A549 (cell line): Measurements from ENCODE around the gene CCL3.
"Not testable (repeated sequence)": the region's sequence is repeated elsewhere in the genome, so short reads cannot be mapped to it uniquely, and the experiment has no call there.

Source experiments
- BHLHE40 ChIP-seq: IDR thresholded peaks from 2 replicates; pipeline ENCODE4 v1.6.1; 2012; ENCODE audit warnings: low read depth, low read length, inconsistent platforms
- CHD4 ChIP-seq: fragments of 200-600 bp; sonication (generic); IDR thresholded peaks from 2 replicates; pipeline ENCODE4 v1.6.1; 2016; ENCODE audit warnings: antibody characterized with exemption, mild to moderate bottlenecking, borderline replicate concordance
- HMGXB4 ChIP-seq: fragments of 250-450 bp; sonication (Bioruptor Pico); IDR thresholded peaks from 2 replicates; pipeline ENCODE4 v1.5.0; 2021; ENCODE audit warnings: mild to moderate bottlenecking, moderate library complexity, borderline replicate concordance
- HOXB13 ChIP-seq: fragments of 250-450 bp; sonication (Bioruptor Pico); IDR thresholded peaks from 2 replicates; pipeline ENCODE4 v1.5.0; 2020; ENCODE audit warnings: low read depth, mild to moderate bottlenecking, moderate library complexity
- MAFK ChIP-seq: fragments of 450-650 bp; IDR thresholded peaks from 2 replicates; pipeline ENCODE4 v1.6.1; 2014; ENCODE audit not compliant: partially characterized antibody
- MAZ ChIP-seq: fragments of 150-350 bp; IDR thresholded peaks from 2 replicates; pipeline ENCODE4 v1.6.1; 2014; ENCODE audit warnings: antibody characterized with exemption, low read depth, low read length, borderline replicate concordance
- NFE2L2 ChIP-seq: fragments of 150-350 bp; conservative IDR thresholded peaks from 2 replicates; pipeline ENCODE4 v1.6.1; 2014; ENCODE audit warnings: low read length
- RNF2 ChIP-seq: fragments of 200-600 bp; sonication (generic); IDR thresholded peaks from 2 replicates; pipeline ENCODE4 v1.6.1; 2016; ENCODE audit warnings: low read depth, mild to moderate bottlenecking, antibody characterized with exemption, moderate library complexity, borderline replicate concordance
- TF ChIP-seq, protein P1 (sequence below): fragments of >200 bp; sonication (Bioruptor Twin); formaldehyde crosslinking; IDR thresholded peaks from 3 replicates; pipeline ENCODE4 v1.5.1; 2016

DNA sequence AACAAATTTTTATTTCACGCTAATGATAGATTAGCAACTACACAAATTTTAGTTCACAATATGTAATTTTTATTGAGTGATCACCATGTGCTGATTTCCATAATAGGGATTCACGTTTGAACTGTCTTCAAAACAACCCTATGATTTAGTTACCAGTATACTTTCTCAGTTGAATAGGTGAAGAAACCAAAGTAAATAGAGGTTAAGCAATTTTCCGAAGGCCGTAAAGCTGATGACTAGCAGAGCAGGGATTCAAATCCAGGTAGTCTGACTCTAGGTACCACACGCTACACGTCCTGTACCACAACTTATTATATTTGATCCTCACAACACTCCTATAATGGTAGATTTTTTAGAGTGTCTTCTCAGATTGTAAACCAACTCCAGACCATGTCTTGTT lies 2.8 kb upstream of the CCL3 start:
- not testable (repeated sequence) for TF ChIP-seq RNF2; HMGXB4 (CRISPR knock-in tag); BHLHE40; NFE2L2; HOXB13 (CRISPR knock-in tag); MAZ; MAFK; CHD4
- TF ChIP-seq, protein P1, sequence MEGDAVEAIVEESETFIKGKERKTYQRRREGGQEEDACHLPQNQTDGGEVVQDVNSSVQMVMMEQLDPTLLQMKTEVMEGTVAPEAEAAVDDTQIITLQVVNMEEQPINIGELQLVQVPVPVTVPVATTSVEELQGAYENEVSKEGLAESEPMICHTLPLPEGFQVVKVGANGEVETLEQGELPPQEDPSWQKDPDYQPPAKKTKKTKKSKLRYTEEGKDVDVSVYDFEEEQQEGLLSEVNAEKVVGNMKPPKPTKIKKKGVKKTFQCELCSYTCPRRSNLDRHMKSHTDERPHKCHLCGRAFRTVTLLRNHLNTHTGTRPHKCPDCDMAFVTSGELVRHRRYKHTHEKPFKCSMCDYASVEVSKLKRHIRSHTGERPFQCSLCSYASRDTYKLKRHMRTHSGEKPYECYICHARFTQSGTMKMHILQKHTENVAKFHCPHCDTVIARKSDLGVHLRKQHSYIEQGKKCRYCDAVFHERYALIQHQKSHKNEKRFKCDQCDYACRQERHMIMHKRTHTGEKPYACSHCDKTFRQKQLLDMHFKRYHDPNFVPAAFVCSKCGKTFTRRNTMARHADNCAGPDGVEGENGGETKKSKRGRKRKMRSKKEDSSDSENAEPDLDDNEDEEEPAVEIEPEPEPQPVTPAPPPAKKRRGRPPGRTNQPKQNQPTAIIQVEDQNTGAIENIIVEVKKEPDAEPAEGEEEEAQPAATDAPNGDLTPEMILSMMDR, result not testable (repeated sequence)
